ENCODE results near the gene SNCAIP. TPM values are rescaled to one million over a fixed set of nuclear protein-coding genes. Genes with fewer than 3 reads are reported as not detected.

The SNCAIP gene
- total and polyA plus RNA-seq, 2 experiments from 2014 or later: 6.1 to 11.9 TPM

DNA sequence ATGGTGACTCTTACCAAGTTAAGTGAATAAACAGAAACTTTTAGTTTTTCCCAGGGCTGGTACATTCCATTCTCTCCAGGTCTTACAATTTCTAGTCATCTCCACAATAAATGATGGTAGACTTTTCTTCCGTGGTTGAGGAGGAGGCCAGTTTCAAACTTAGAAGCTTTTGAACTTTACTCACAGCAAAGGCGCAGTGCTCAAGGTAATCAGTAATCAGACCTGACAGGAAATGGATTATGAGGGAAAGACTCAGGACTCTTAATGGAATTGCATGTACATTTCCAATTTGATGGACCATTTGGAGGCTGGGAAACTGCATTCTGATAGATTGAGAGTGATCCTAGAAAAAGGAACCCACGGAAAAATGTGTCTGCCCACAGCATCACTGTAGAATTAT lies 93.7 kb downstream of the SNCAIP start:
- Histone ChIP-seq H3K27ac (ENCODE audit: low read depth) (no peak overlapping the region), H3F3A (replicated peaks; ENCODE audit: low read depth) (no peaks in the 10 kb centered on the region), H4K20me1 (replicated peaks; ENCODE audit: insufficient read depth) (no peaks in the 10 kb centered on the region), H3K27me3 (ENCODE audit: insufficient read depth) (no peaks in the 10 kb centered on the region), H3K9me2 (ENCODE audit: insufficient read depth) (no peaks in the 10 kb centered on the region), H3K4me3 (no peak overlapping the region), H3K79me2 (replicated peaks; ENCODE audit: insufficient read depth) (no peaks in the 10 kb centered on the region), H3K4me2 (no peak overlapping the region), H3K4me1 (ENCODE audit: insufficient read depth) (peaks cover 10% of the 10 kb centered on the region), H3K36me3 (ENCODE audit: insufficient read depth) (no peaks in the 10 kb centered on the region), H2AFZ (no peak overlapping the region)
- H3K4me1 Mint-ChIP-seq: peaks cover 21% of the 10 kb centered on the region
- no peak overlapping the region for H3K4me3 Mint-ChIP-seq
- DNase-seq (ENCODE audit: low spot score): no peak
- ATAC-seq: no peak
- no peaks in the 10 kb centered on the region for H3K27me3 Mint-ChIP-seq (ENCODE audit: insufficient read depth, low read depth, poor library complexity)
- no peak overlapping the region for H3K27ac Mint-ChIP-seq
- TF ChIP-seq EZH2phosphoT487 (IDR thresholded peaks at IDR 0.05; ENCODE audit: unreplicated experiment) (no peak), NANOG (IDR thresholded peaks at IDR 0.05; ENCODE audit: borderline replicate concordance) (no peak), CTCF (conservative IDR thresholded peaks at IDR 0.05; ENCODE audit: low read depth in 2 of 2) (no peak), JUNB (IDR thresholded peaks at IDR 0.05; ENCODE audit: unreplicated experiment) (no peak), CREB1 (CRISPR knock-in tag; IDR thresholded peaks at IDR 0.05; ENCODE audit: low read depth) (no peak), EZH2 (IDR thresholded peaks at IDR 0.05; ENCODE audit: low read depth, unreplicated experiment) (no peak), POLR2AphosphoS5 (IDR thresholded peaks at IDR 0.05; ENCODE audit: low read depth) (no peak), ZNF114 (CRISPR knock-in tag; IDR thresholded peaks at IDR 0.05) (no peak), ETS1 (IDR thresholded peaks at IDR 0.05) (no peak), STAT1 (IDR thresholded peaks at IDR 0.05; ENCODE audit: unreplicated experiment) (no peak), ZNF331 (CRISPR knock-in tag; IDR thresholded peaks at IDR 0.05; ENCODE audit: low read depth) (no peak)
- TF ChIP-seq, protein P1, sequence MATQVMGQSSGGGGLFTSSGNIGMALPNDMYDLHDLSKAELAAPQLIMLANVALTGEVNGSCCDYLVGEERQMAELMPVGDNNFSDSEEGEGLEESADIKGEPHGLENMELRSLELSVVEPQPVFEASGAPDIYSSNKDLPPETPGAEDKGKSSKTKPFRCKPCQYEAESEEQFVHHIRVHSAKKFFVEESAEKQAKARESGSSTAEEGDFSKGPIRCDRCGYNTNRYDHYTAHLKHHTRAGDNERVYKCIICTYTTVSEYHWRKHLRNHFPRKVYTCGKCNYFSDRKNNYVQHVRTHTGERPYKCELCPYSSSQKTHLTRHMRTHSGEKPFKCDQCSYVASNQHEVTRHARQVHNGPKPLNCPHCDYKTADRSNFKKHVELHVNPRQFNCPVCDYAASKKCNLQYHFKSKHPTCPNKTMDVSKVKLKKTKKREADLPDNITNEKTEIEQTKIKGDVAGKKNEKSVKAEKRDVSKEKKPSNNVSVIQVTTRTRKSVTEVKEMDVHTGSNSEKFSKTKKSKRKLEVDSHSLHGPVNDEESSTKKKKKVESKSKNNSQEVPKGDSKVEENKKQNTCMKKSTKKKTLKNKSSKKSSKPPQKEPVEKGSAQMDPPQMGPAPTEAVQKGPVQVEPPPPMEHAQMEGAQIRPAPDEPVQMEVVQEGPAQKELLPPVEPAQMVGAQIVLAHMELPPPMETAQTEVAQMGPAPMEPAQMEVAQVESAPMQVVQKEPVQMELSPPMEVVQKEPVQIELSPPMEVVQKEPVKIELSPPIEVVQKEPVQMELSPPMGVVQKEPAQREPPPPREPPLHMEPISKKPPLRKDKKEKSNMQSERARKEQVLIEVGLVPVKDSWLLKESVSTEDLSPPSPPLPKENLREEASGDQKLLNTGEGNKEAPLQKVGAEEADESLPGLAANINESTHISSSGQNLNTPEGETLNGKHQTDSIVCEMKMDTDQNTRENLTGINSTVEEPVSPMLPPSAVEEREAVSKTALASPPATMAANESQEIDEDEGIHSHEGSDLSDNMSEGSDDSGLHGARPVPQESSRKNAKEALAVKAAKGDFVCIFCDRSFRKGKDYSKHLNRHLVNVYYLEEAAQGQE (IDR thresholded peaks at IDR 0.05; ENCODE audit: unreplicated experiment): no peak
- TF ChIP-seq, protein P2, sequence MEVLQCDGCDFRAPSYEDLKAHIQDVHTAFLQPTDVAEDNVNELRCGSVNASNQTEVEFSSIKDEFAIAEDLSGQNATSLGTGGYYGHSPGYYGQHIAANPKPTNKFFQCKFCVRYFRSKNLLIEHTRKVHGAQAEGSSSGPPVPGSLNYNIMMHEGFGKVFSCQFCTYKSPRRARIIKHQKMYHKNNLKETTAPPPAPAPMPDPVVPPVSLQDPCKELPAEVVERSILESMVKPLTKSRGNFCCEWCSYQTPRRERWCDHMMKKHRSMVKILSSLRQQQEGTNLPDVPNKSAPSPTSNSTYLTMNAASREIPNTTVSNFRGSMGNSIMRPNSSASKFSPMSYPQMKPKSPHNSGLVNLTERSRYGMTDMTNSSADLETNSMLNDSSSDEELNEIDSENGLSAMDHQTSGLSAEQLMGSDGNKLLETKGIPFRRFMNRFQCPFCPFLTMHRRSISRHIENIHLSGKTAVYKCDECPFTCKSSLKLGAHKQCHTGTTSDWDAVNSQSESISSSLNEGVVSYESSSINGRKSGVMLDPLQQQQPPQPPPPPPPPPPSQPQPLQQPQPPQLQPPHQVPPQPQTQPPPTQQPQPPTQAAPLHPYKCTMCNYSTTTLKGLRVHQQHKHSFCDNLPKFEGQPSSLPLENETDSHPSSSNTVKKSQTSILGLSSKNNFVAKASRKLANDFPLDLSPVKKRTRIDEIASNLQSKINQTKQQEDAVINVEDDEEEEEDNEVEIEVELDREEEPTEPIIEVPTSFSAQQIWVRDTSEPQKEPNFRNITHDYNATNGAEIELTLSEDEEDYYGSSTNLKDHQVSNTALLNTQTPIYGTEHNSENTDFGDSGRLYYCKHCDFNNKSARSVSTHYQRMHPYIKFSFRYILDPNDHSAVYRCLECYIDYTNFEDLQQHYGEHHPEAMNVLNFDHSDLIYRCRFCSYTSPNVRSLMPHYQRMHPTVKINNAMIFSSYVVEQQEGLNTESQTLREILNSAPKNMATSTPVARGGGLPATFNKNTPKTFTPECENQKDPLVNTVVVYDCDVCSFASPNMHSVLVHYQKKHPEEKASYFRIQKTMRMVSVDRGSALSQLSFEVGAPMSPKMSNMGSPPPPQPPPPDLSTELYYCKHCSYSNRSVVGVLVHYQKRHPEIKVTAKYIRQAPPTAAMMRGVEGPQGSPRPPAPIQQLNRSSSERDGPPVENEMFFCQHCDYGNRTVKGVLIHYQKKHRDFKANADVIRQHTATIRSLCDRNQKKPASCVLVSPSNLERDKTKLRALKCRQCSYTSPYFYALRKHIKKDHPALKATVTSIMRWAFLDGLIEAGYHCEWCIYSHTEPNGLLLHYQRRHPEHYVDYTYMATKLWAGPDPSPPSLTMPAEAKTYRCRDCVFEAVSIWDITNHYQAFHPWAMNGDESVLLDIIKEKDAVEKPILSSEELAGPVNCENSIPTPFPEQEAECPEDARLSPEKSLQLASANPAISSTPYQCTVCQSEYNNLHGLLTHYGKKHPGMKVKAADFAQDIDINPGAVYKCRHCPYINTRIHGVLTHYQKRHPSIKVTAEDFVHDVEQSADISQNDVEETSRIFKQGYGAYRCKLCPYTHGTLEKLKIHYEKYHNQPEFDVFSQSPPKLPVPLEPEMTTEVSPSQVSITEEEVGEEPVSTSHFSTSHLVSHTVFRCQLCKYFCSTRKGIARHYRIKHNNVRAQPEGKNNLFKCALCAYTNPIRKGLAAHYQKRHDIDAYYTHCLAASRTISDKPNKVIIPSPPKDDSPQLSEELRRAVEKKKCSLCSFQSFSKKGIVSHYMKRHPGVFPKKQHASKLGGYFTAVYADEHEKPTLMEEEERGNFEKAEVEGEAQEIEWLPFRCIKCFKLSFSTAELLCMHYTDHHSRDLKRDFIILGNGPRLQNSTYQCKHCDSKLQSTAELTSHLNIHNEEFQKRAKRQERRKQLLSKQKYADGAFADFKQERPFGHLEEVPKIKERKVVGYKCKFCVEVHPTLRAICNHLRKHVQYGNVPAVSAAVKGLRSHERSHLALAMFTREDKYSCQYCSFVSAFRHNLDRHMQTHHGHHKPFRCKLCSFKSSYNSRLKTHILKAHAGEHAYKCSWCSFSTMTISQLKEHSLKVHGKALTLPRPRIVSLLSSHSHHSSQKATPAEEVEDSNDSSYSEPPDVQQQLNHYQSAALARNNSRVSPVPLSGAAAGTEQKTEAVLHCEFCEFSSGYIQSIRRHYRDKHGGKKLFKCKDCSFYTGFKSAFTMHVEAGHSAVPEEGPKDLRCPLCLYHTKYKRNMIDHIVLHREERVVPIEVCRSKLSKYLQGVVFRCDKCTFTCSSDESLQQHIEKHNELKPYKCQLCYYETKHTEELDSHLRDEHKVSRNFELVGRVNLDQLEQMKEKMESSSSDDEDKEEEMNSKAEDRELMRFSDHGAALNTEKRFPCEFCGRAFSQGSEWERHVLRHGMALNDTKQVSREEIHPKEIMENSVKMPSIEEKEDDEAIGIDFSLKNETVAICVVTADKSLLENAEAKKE (CRISPR knock-in tag; IDR thresholded peaks at IDR 0.05): no peak
- no peaks in the 10 kb centered on the region for H3K36me3 Mint-ChIP-seq (ENCODE audit: low read depth)
- H3K9me3 Mint-ChIP-seq: no peaks in the 10 kb centered on the region

Data from GM23338 (cell line).